MM.1S (cell line): ENCODE results near the gene LRRC17.

Experiments
- EZH2 ChIP-seq: fragments of 300-600 bp; sonication (generic); optimal IDR thresholded peaks from 2 replicates; pipeline ENCODE3; 2017; ENCODE audit warnings: low read depth, mild to moderate bottlenecking, antibody characterized with exemption, low read length, mixed read lengths
- EZH2phosphoT487 ChIP-seq: fragments of 300-600 bp; sonication (generic); IDR thresholded peaks from 2 replicates; pipeline ENCODE4 v1.6.1; 2018; ENCODE audit warnings: antibody characterized with exemption, low read length
- TF ChIP-seq, protein P1 (sequence below): fragments of 300-600 bp; sonication (generic); IDR thresholded peaks from 2 replicates; pipeline ENCODE4 v1.5.1; 2016; ENCODE audit warnings: antibody characterized with exemption, low read length, mixed read lengths

DNA sequence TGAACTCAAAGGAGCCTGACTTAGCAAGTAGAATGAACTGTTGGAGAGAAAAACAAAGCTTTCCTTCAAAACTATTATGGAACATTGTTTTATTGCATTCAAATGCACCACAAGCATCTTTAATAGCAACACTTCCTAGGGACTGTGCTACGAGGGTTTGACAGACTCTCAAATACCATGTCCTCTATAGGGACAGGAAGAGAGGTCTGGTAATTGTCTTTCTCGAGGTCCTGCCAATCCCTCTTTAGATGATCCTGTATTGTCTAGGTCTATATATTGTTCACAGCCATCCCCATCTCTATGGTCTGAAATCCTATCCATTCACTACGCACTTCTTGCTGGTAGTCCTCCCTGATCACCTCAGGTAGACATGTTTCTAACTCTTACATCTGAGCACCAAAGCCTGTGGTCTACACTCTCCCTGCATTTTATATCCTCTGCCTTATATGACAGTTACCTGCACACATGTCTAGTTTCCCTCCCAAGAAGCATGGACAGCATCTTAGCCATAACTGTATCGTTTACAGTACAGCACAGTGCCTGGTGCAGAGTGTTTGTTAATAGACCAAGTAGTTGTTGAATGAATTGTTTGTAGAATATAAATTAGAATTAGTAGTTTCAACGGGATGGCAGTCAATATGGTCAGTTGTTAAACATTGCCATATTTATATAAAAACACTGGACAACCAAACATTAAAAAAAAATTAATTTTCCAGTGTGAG lies 21.7 kb upstream of the LRRC17 start:
- TF ChIP-seq EZH2 (no peak), EZH2phosphoT487 (no peak)
- TF ChIP-seq, protein P1, sequence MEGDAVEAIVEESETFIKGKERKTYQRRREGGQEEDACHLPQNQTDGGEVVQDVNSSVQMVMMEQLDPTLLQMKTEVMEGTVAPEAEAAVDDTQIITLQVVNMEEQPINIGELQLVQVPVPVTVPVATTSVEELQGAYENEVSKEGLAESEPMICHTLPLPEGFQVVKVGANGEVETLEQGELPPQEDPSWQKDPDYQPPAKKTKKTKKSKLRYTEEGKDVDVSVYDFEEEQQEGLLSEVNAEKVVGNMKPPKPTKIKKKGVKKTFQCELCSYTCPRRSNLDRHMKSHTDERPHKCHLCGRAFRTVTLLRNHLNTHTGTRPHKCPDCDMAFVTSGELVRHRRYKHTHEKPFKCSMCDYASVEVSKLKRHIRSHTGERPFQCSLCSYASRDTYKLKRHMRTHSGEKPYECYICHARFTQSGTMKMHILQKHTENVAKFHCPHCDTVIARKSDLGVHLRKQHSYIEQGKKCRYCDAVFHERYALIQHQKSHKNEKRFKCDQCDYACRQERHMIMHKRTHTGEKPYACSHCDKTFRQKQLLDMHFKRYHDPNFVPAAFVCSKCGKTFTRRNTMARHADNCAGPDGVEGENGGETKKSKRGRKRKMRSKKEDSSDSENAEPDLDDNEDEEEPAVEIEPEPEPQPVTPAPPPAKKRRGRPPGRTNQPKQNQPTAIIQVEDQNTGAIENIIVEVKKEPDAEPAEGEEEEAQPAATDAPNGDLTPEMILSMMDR, result no peak
